ENCODE measurements around the gene ZNF253.
"Not testable (repeated sequence)": the region's sequence is repeated elsewhere in the genome, so short reads cannot be mapped to it uniquely, and the experiment has no call there.

ZNF253 gene

GRCh38 chr19:19860756-19861390 is 4.8 kb upstream of the ZNF253 start:
- TF ChIP-seq ARNT (IDR thresholded peaks at IDR 0.05) (no peak), SP1 (IDR thresholded peaks at IDR 0.05) (no peak), NFRKB (IDR thresholded peaks at IDR 0.05) (no peak), BHLHE40 (IDR thresholded peaks at IDR 0.05; ENCODE audit: borderline replicate concordance) (no peak), L3MBTL2 (conservative IDR thresholded peaks at IDR 0.05) (no peak), FOXM1 (IDR thresholded peaks at IDR 0.05; ENCODE audit: borderline replicate concordance) (no peak), HDGF (IDR thresholded peaks at IDR 0.05; ENCODE audit: borderline replicate concordance) (no peak), PKNOX1 (IDR thresholded peaks at IDR 0.05) (no peak), TARDBP (IDR thresholded peaks at IDR 0.05) (no peak), FOXK2 (IDR thresholded peaks at IDR 0.05) (no peak), LEF1 (IDR thresholded peaks at IDR 0.05; ENCODE audit: borderline replicate concordance) (no peak), FOXA1 (IDR thresholded peaks at IDR 0.05) (no peak), CTBP1 (IDR thresholded peaks at IDR 0.05; ENCODE audit: borderline replicate concordance) (no peak), ZNF384 (IDR thresholded peaks at IDR 0.05) (no peak), SUZ12 (IDR thresholded peaks at IDR 0.05) (no peak), ELF4 (IDR thresholded peaks at IDR 0.05) (no peak)
- ChIA-PET CTCF (no interaction called here), POLR2A (no interaction called here)
- no peak for DNase-seq (ENCODE audit: extremely low spot score)

GRCh38 chr19:19866611-19867248 is 1.0 kb downstream of the ZNF253 start:
- ChIA-PET POLR2A (no interaction called here), CTCF (no interaction called here)
- no peak for DNase-seq (ENCODE audit: extremely low spot score)
- TF ChIP-seq ZNF384 (IDR thresholded peaks at IDR 0.05) (no peak), L3MBTL2 (conservative IDR thresholded peaks at IDR 0.05) (no peak), NFRKB (IDR thresholded peaks at IDR 0.05) (no peak), ARNT (IDR thresholded peaks at IDR 0.05) (no peak), BHLHE40 (IDR thresholded peaks at IDR 0.05; ENCODE audit: borderline replicate concordance) (no peak), SUZ12 (IDR thresholded peaks at IDR 0.05) (no peak)

GRCh38 chr19:19870086-19870485 is 4.4 kb downstream of the ZNF253 start:
- CTCF ChIA-PET, result interaction anchor here (0.7 kb wide), 1 partner anchor 1041 kb away, joined by 4 read pairs; no protein-coding TSS in a partner anchor
- POLR2A ChIA-PET; DNase-seq (ENCODE audit: extremely low spot score): not testable (repeated sequence)

- DNase-seq (ENCODE audit: extremely low spot score), result no peak
- TF ChIP-seq PKNOX1 (IDR thresholded peaks at IDR 0.05) (no peak), NFRKB (IDR thresholded peaks at IDR 0.05) (no peak), HDGF (IDR thresholded peaks at IDR 0.05; ENCODE audit: borderline replicate concordance) (no peak)
- ChIA-PET POLR2A (no interaction called here), CTCF (no interaction called here)
Measured at GRCh38 chr19:19871932-19872331, 6.2 kb downstream of the ZNF253 start.

- ChIA-PET POLR2A (no interaction called here), CTCF (no interaction called here)
- TF ChIP-seq ELF4 (IDR thresholded peaks at IDR 0.05) (no peak), BHLHE40 (IDR thresholded peaks at IDR 0.05; ENCODE audit: borderline replicate concordance) (no peak), PKNOX1 (IDR thresholded peaks at IDR 0.05) (no peak), ZNF384 (IDR thresholded peaks at IDR 0.05) (no peak), TARDBP (IDR thresholded peaks at IDR 0.05) (no peak), CTBP1 (IDR thresholded peaks at IDR 0.05; ENCODE audit: borderline replicate concordance) (no peak), SP1 (IDR thresholded peaks at IDR 0.05) (no peak), HDGF (IDR thresholded peaks at IDR 0.05; ENCODE audit: borderline replicate concordance) (no peak), FOXK2 (IDR thresholded peaks at IDR 0.05) (no peak), ARNT (IDR thresholded peaks at IDR 0.05) (no peak), NFRKB (IDR thresholded peaks at IDR 0.05) (no peak), SUZ12 (IDR thresholded peaks at IDR 0.05) (no peak)
- no peak for DNase-seq (ENCODE audit: extremely low spot score)
Measured at GRCh38 chr19:19873381-19873780, 7.7 kb downstream of the ZNF253 start.

- no peak for TF ChIP-seq SUZ12 (IDR thresholded peaks at IDR 0.05)
- no peak for TF ChIP-seq ARNT (IDR thresholded peaks at IDR 0.05)
- no peak for TF ChIP-seq BHLHE40 (IDR thresholded peaks at IDR 0.05; ENCODE audit: borderline replicate concordance)
- no peak for TF ChIP-seq LEF1 (IDR thresholded peaks at IDR 0.05; ENCODE audit: borderline replicate concordance)
- TF ChIP-seq ZNF384 (IDR thresholded peaks at IDR 0.05), result no peak
- no peak for TF ChIP-seq L3MBTL2 (conservative IDR thresholded peaks at IDR 0.05)
- TF ChIP-seq PKNOX1 (IDR thresholded peaks at IDR 0.05), result no peak
- CTCF ChIA-PET, result no interaction called here
- DNase-seq (ENCODE audit: extremely low spot score), result no peak
- POLR2A ChIA-PET, result no interaction called here
Measured at GRCh38 chr19:19877724-19878123, 12.0 kb downstream of the ZNF253 start.
